Naive thymus-derived CD4-positive, alpha-beta T cell (primary cell): ENCODE data around the gene SENP1. TPM values are rescaled to one million over a fixed set of nuclear protein-coding genes. Genes with fewer than 3 reads are reported as not detected.

Experiments used
- ATAC-seq: fragments of 150-1000 bp; cut with Tn5 transposase; 2 replicates; pipeline ENCODE4 v1.10.0; 2021; ENCODE audit warnings: mild to moderate bottlenecking, moderate library complexity
- CTCF ChIA-PET: fragments of 350-600 bp; sonication (Branson Sonifier 250); formaldehyde crosslinking; loops from one replicate; lab custom pipeline; 2021; ENCODE audit warnings: antibody characterized with exemption; lab: Charles Lee
- POLR2A ChIA-PET: fragments of 350-600 bp; sonication (Branson Sonifier 250); formaldehyde crosslinking; loops from one replicate; lab custom pipeline; 2021; ENCODE audit warnings: antibody characterized with exemption, inconsistent platforms; lab: Charles Lee
- DNase-seq, 9 donors: peaks; one replicate each; pipeline versions ENCODE4 v3.0.0 to v3.0.0-alpha.2; 2020 to 2022; ENCODE audit warnings: mixed read lengths in 1 of 9
- H3K27ac ChIP-seq: one replicate; pipeline ENCODE4 v1.7.0; 2013; ENCODE audit warnings: mild to moderate bottlenecking, low read depth, low read length, moderate library complexity
- H3K27me3 ChIP-seq, 2 donors: one replicate each; pipeline ENCODE4 v1.7.0; 2013; ENCODE audit warnings: low read length in 2 of 2, mild to moderate bottlenecking in 2 of 2, moderate library complexity in 2 of 2; ENCODE audit not compliant: control insufficient read depth in 2 of 2, insufficient read depth in 2 of 2
- H3K36me3 ChIP-seq, 3 experiments: 1 replicate in 2 of 3; 2 replicates in 1 of 3; pipeline ENCODE4 v1.7.0; 2013; ENCODE audit warnings: low read length in 3 of 3, mild to moderate bottlenecking in 3 of 3, moderate library complexity in 1 of 3; ENCODE audit not compliant: insufficient read depth in 3 of 3, control insufficient read depth in 2 of 3
- H3K4me1 ChIP-seq, 2 donors: one replicate each; pipeline ENCODE4 v1.7.0; 2013; ENCODE audit warnings: low read length in 2 of 2, mild to moderate bottlenecking in 2 of 2, moderate library complexity in 1 of 2; ENCODE audit not compliant: control insufficient read depth in 2 of 2, insufficient read depth in 2 of 2
- H3K4me3 ChIP-seq: 2 replicates; pipeline ENCODE4 v1.7.0; 2013; ENCODE audit warnings: mild to moderate bottlenecking, low read length
- H3K9me3 ChIP-seq, 3 experiments: 1 replicate in 2 of 3; 2 replicates in 1 of 3; pipeline ENCODE4 v1.7.0; 2013; ENCODE audit warnings: low read length in 3 of 3; ENCODE audit not compliant: control insufficient read depth in 2 of 3
- H3K27ac Mint-ChIP-seq, 9 donors: one replicate each; pipeline ENCODE4 v1.8.0; 2020 to 2022; ENCODE audit warnings: mixed read lengths in 9 of 9, mild to moderate bottlenecking in 8 of 9, moderate library complexity in 5 of 9, inconsistent platforms in 2 of 9
- H3K27me3 Mint-ChIP-seq, 5 donors: one replicate each; pipeline ENCODE4 v1.8.0; 2021 to 2022; ENCODE audit warnings: mixed read lengths in 5 of 5, mild to moderate bottlenecking in 1 of 5
- H3K36me3 Mint-ChIP-seq, 5 donors: one replicate each; pipeline ENCODE4 v1.8.0; 2020 to 2022; ENCODE audit warnings: mixed read lengths in 5 of 5, mild to moderate bottlenecking in 3 of 5, inconsistent platforms in 1 of 5
- H3K4me1 Mint-ChIP-seq, 7 donors: one replicate each; pipeline ENCODE4 v1.8.0; 2020 to 2022; ENCODE audit warnings: mixed read lengths in 7 of 7, mild to moderate bottlenecking in 3 of 7, inconsistent platforms in 1 of 7
- H3K4me3 Mint-ChIP-seq, 10 donors: one replicate each; pipeline ENCODE4 v1.8.0; 2020 to 2022; ENCODE audit warnings: mild to moderate bottlenecking in 10 of 10, mixed read lengths in 10 of 10, moderate library complexity in 6 of 10, inconsistent platforms in 2 of 10
- H3K9me3 Mint-ChIP-seq, 11 donors: one replicate each; pipeline ENCODE4 v1.8.0; 2020 to 2022; ENCODE audit warnings: mixed read lengths in 11 of 11, mild to moderate bottlenecking in 4 of 11, inconsistent platforms in 1 of 11, moderate library complexity in 1 of 11
- intact Hi-C, 2 donors: fragments of 100-400 bp; cut with micrococcal nuclease; formaldehyde crosslinking; loops; one replicate each; pipeline ENCODE4 v1.15.1; 2023
- polyA plus RNA-seq, 2 donors: library from polyadenylated mRNA; unstranded; fragments of 300-500 nt; fragmentation: Illumina TruSeq; gene quantifications; one replicate each; pipeline ENCODE4 v1.2.3, GENCODE V29; 2021
- total RNA-seq, 6 experiments: library from RNA in 5 of 6; stranded (reverse) in 5 of 6; gene quantifications; 1 replicate in 5 of 6; 2 replicates in 1 of 6; pipeline ENCODE4 v1.2.3 and lab custom pipeline; 2021 to 2026

Gene SENP1
- total RNA-seq (10 to 100 TPM; 16.9 to 41.9 (median 31.5) TPM), polyA plus RNA-seq (10 to 100 TPM; 12.0 to 13.7 TPM), total RNA-seq (lab: John Stamatoyannopoulos, UW) (34.5 reads per million, percentile 63 among the genes with 10 or more reads in this experiment)

- Histone ChIP-seq H3K9me3 (no peaks in the 10 kb centered on the region), H3K4me3 (peak within 1 kb of the TSS; percentile 89), H3K36me3 (peaks cover 0 to 7% (median 0%) of the 10 kb centered on the region in 3 experiments), H3K27ac (peak within 1 kb of the TSS; percentile 93), H3K4me1 (peaks cover 17 to 25% of the 10 kb centered on the region in 2 donors), H3K27me3 (no peaks in the 10 kb centered on the region)
- H3K36me3 Mint-ChIP-seq = peaks cover 0 to 3% (median 0%) of the 10 kb centered on the region in 5 donors
- peaks cover 0 to 4% (median 0%) of the 10 kb centered on the region in 11 donors for H3K9me3 Mint-ChIP-seq
- peaks cover 0 to 8% (median 0%) of the 10 kb centered on the region in 5 donors for H3K27me3 Mint-ChIP-seq
- CTCF ChIA-PET = interaction anchor here (1.0 to 2.5 kb wide), 2 partner anchors 52 to 59 kb away, joined by 3 to 6 read pairs; partner anchors contain the start of gene ASB8
- DNase-seq = peak; percentile 81 to 93 (median 90)
- peak within 1 kb of the TSS; percentile 90 to 100 (median 95) for H3K27ac Mint-ChIP-seq
- ATAC-seq = peak; percentile 88
- peaks cover 33 to 65% (median 58%) of the 10 kb centered on the region in 7 donors for H3K4me1 Mint-ChIP-seq
- intact Hi-C loops = loop anchor here (1.0 to 10.0 kb wide), 20 partner anchors 13 to 744 kb away; partner anchors contain the start of genes ASB8 (in 2 of the 2), CCNT1 (in 2 of the 2), PFKM (in 2 of the 2) and TMEM106C (in 2 of the 2)
- POLR2A ChIA-PET = interaction anchor here (0.6 to 5.4 kb wide), 17 partner anchors 13 to 610 kb away, joined by 3 to 56 read pairs (median 4); partner anchors contain the start of genes ASB8, CCNT1 and PFKM
- peak within 1 kb of the TSS; percentile 88 to 96 (median 92) for H3K4me3 Mint-ChIP-seq
These were observed at the start of gene SENP1 for GRCh38 chr12:48105867-48106680. SENP1 (minus strand) TSS chr12:48106079; CDS start chr12:48101472, 4,607 bp downstream.

- no peak for ATAC-seq
- H3K36me3 ChIP-seq = peaks cover 17 to 68% (median 25%) of the 10 kb centered on the region in 3 experiments
- Mint-ChIP-seq H3K27me3 (no peaks in the 10 kb centered on the region), H3K36me3 (peaks cover 7 to 40% (median 24%) of the 10 kb centered on the region in 5 donors), H3K27ac (peak overlapping the region in 3 of 9 donors; percentile 14 to 82 (median 28)), H3K9me3 (no peaks in the 10 kb centered on the region), H3K4me1 (peaks cover 16 to 26% (median 19%) of the 10 kb centered on the region in 7 donors), H3K4me3 (no peak overlapping the region)
- peaks cover 0 to 3% of the 10 kb centered on the region in 2 donors for H3K4me1 ChIP-seq
- no peak overlapping the region for H3K4me3 ChIP-seq
- intact Hi-C loops = no loop called here
- H3K27me3 ChIP-seq = no peaks in the 10 kb centered on the region
- POLR2A ChIA-PET = interaction anchor here (0.6 to 0.8 kb wide), 2 partner anchors 190 to 338 kb away, joined by 3 to 6 read pairs; no protein-coding TSS in a partner anchor
- CTCF ChIA-PET = interaction anchor here (0.8 kb wide), 1 partner anchor 409 kb away, joined by 3 read pairs; no protein-coding TSS in a partner anchor
- no peaks in the 10 kb centered on the region for H3K9me3 ChIP-seq
- peak overlapping the region; percentile 27 for H3K27ac ChIP-seq
- no peak for DNase-seq
These were observed 45.4 kb upstream of the SENP1 start for GRCh38 chr12:48151103-48151771.

- ChIA-PET POLR2A (interaction anchor here (1.7 kb wide), 1 partner anchor 12 kb away, joined by 5 read pairs; the partner anchor contains the start of gene ASB8), CTCF (interaction anchor here (0.6 kb wide), 1 partner anchor 59 kb away, joined by 5 read pairs; no protein-coding TSS in a partner anchor)
- peaks cover 7 to 95% (median 17%) of the 10 kb centered on the region in 3 experiments for H3K36me3 ChIP-seq
- DNase-seq = no peak
- Mint-ChIP-seq H3K27ac (peak overlapping the region in 3 of 9 donors; percentile 23 to 74 (median 30)), H3K4me1 (peaks cover 0 to 6% (median 4%) of the 10 kb centered on the region in 7 donors), H3K27me3 (no peaks in the 10 kb centered on the region), H3K4me3 (no peak overlapping the region), H3K36me3 (peaks cover 7 to 55% (median 25%) of the 10 kb centered on the region in 5 donors), H3K9me3 (no peaks in the 10 kb centered on the region)
- intact Hi-C loops = no loop called here
- ATAC-seq = no peak
- no peaks in the 10 kb centered on the region for H3K27me3 ChIP-seq
- no peak overlapping the region for H3K4me3 ChIP-seq
- no peaks in the 10 kb centered on the region for H3K4me1 ChIP-seq
- H3K9me3 ChIP-seq = no peaks in the 10 kb centered on the region
- no peak overlapping the region for H3K27ac ChIP-seq
These were observed 40.1 kb upstream of the SENP1 start for GRCh38 chr12:48145981-48146380.

GRCh38 chr12:48143898-48144297 is 38.0 kb upstream of the SENP1 start:
- DNase-seq (no peak), ATAC-seq (no peak)
- Mint-ChIP-seq H3K4me1 (peaks cover 0 to 3% (median 0%) of the 10 kb centered on the region in 7 donors), H3K27me3 (no peaks in the 10 kb centered on the region), H3K4me3 (no peak overlapping the region), H3K36me3 (peaks cover 0 to 42% (median 15%) of the 10 kb centered on the region in 5 donors), H3K27ac (peak overlapping the region in 3 of 9 donors; percentile 34 to 66 (median 38)), H3K9me3 (no peaks in the 10 kb centered on the region)
- Histone ChIP-seq H3K27ac (no peak overlapping the region), H3K4me3 (no peak overlapping the region), H3K36me3 (peaks cover 0 to 92% (median 6%) of the 10 kb centered on the region in 3 experiments), H3K9me3 (no peaks in the 10 kb centered on the region), H3K4me1 (no peaks in the 10 kb centered on the region), H3K27me3 (no peaks in the 10 kb centered on the region)
- ChIA-PET POLR2A (no interaction called here), CTCF (no interaction called here)
- intact Hi-C loops = no loop called here

- H3K4me1 ChIP-seq = no peaks in the 10 kb centered on the region
- H3K27ac ChIP-seq = no peak overlapping the region
- Mint-ChIP-seq H3K9me3 (no peaks in the 10 kb centered on the region), H3K36me3 (peaks cover 0 to 44% (median 12%) of the 10 kb centered on the region in 5 donors), H3K27ac (peak overlapping the region in 3 of 9 donors; percentile 2 to 38 (median 27)), H3K4me3 (no peak overlapping the region), H3K4me1 (peaks cover 0 to 2% (median 0%) of the 10 kb centered on the region in 7 donors), H3K27me3 (no peaks in the 10 kb centered on the region)
- intact Hi-C loops = no loop called here
- no peak for DNase-seq
- POLR2A ChIA-PET = no interaction called here
- no peaks in the 10 kb centered on the region for H3K9me3 ChIP-seq
- CTCF ChIA-PET = no interaction called here
- ATAC-seq = no peak
- H3K27me3 ChIP-seq = no peaks in the 10 kb centered on the region
- H3K36me3 ChIP-seq = peaks cover 0 to 92% (median 6%) of the 10 kb centered on the region in 3 experiments
- no peak overlapping the region for H3K4me3 ChIP-seq
These were observed 37.2 kb upstream of the SENP1 start for GRCh38 chr12:48142818-48143674.
